Measurements from ENCODE around the gene TMEM52B. TPM values are rescaled to one million over a fixed set of nuclear protein-coding genes. Genes with fewer than 3 reads are reported as not detected.
A peak's percentile ranks its signal among the peaks of the same experiment; 100 is the strongest.

TMEM52B gene
- total and polyA plus RNA-seq, 4 donors, result 0.37 TPM; not detected in 3

GRCh38 chr12:10190558-10191388 lies 11.9 kb downstream of the TMEM52B start:
- Histone ChIP-seq H3K9me3 (ENCODE audit: control insufficient read depth in 4 of 4, low read length in 3 of 4) (no peaks in the 10 kb centered on the region), H3K4me1 (ENCODE audit: control insufficient read depth in 4 of 4, insufficient read depth in 4 of 4, low read length in 3 of 4) (no peaks in the 10 kb centered on the region), H3K4me3 (ENCODE audit: low read depth in 1 of 3, low read length in 3 of 3) (no peak overlapping the region), H3K27me3 (ENCODE audit: control insufficient read depth in 4 of 4, insufficient read depth in 4 of 4, low read length in 3 of 4) (peaks cover 0 to 2% (median 0%) of the 10 kb centered on the region in 4 donors), H3K27ac (ENCODE audit: low read depth in 1 of 2, low read length in 2 of 2) (no peak overlapping the region), H3K9ac (ENCODE audit: low read depth in 1 of 2, low read length in 2 of 2) (no peak overlapping the region), H3K36me3 (ENCODE audit: control insufficient read depth in 4 of 4, insufficient read depth in 3 of 4, low read depth in 1 of 4, low read length in 3 of 4) (no peaks in the 10 kb centered on the region)
- peak; percentile 46 for DNase-seq (ENCODE audit: low spot score)
- WGBS, result 37% methylated on average over 13 of the region's 13 CpGs
- TF ChIP-seq ATF3 (IDR thresholded peaks at IDR 0.05), result no peak
- TF ChIP-seq YY1 (IDR thresholded peaks at IDR 0.05), result no peak
- TF ChIP-seq NR2F2 (IDR thresholded peaks at IDR 0.05), result no peak
- TF ChIP-seq SP1 (IDR thresholded peaks at IDR 0.05), result no peak
- TF ChIP-seq, protein P1, sequence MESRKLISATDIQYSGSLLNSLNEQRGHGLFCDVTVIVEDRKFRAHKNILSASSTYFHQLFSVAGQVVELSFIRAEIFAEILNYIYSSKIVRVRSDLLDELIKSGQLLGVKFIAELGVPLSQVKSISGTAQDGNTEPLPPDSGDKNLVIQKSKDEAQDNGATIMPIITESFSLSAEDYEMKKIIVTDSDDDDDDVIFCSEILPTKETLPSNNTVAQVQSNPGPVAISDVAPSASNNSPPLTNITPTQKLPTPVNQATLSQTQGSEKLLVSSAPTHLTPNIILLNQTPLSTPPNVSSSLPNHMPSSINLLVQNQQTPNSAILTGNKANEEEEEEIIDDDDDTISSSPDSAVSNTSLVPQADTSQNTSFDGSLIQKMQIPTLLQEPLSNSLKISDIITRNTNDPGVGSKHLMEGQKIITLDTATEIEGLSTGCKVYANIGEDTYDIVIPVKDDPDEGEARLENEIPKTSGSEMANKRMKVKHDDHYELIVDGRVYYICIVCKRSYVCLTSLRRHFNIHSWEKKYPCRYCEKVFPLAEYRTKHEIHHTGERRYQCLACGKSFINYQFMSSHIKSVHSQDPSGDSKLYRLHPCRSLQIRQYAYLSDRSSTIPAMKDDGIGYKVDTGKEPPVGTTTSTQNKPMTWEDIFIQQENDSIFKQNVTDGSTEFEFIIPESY (IDR thresholded peaks at IDR 0.05), result no peak
- TF ChIP-seq GABPA (IDR thresholded peaks at IDR 0.05 in 1 of 2, conservative IDR thresholded peaks at IDR 0.05 in 1 of 2), result no peak
- TF ChIP-seq HNF4G (IDR thresholded peaks at IDR 0.05), result no peak
- TF ChIP-seq, protein P2, sequence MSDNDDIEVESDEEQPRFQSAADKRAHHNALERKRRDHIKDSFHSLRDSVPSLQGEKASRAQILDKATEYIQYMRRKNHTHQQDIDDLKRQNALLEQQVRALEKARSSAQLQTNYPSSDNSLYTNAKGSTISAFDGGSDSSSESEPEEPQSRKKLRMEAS (IDR thresholded peaks at IDR 0.05), result no peak
- TF ChIP-seq JUND (IDR thresholded peaks at IDR 0.05), result no peak
- TF ChIP-seq REST (IDR thresholded peaks at IDR 0.05), result no peak
- TF ChIP-seq EGR1 (IDR thresholded peaks at IDR 0.05; ENCODE audit: low read depth in 2 of 2), result no peak
- TF ChIP-seq FOXA1 (IDR thresholded peaks at IDR 0.05), result no peak
- TF ChIP-seq RXRA (IDR thresholded peaks at IDR 0.05), result no peak
- peak; percentile 75 for TF ChIP-seq CTCF (IDR thresholded peaks at IDR 0.05; ENCODE audit: low read depth, low read length, missing input control)
- TF ChIP-seq FOXA2 (IDR thresholded peaks at IDR 0.05), result no peak
- peak; percentile 89 to 95 for TF ChIP-seq RAD21 (IDR thresholded peaks at IDR 0.05)
- TF ChIP-seq HNF4A (conservative IDR thresholded peaks at IDR 0.05), result no peak
